Neuronal stem cell (in vitro differentiated cells): Measurements from ENCODE around the gene CDC26. TPM values are rescaled to one million over a fixed set of nuclear protein-coding genes. Genes with fewer than 3 reads are reported as not detected.

Experiments
- DNase-seq: peaks from one replicate; pipeline ENCODE4 v3.0.0-alpha.2; 2013; ENCODE audit warnings: low spot score
- H2AFZ ChIP-seq: one replicate; pipeline ENCODE4 v1.6.1; 2013; ENCODE audit warnings: mild to moderate bottlenecking, low read length, inconsistent platforms
- H2AK5ac ChIP-seq: 2 replicates; pipeline ENCODE4 v1.6.1; 2013; ENCODE audit warnings: low read depth, mild to moderate bottlenecking, inconsistent platforms, low read length, moderate library complexity, mixed read lengths
- H2BK120ac ChIP-seq: 2 replicates; pipeline ENCODE4 v1.6.1; 2013; ENCODE audit warnings: low read depth, mild to moderate bottlenecking, inconsistent platforms, low read length, moderate library complexity, mixed read lengths
- H2BK12ac ChIP-seq: one replicate; pipeline ENCODE4 v1.6.1; 2013; ENCODE audit warnings: low read length, inconsistent platforms
- H2BK15ac ChIP-seq: 2 replicates; pipeline ENCODE4 v1.6.1; 2013; ENCODE audit warnings: mild to moderate bottlenecking, low read length, inconsistent platforms, mixed read lengths
- H2BK5ac ChIP-seq: one replicate; pipeline ENCODE4 v1.6.1; 2013; ENCODE audit warnings: inconsistent platforms, mild to moderate bottlenecking, low read length, moderate library complexity
- H3K14ac ChIP-seq: one replicate; pipeline ENCODE4 v1.6.1; 2013; ENCODE audit warnings: low read length, inconsistent platforms
- H3K18ac ChIP-seq: 2 replicates; pipeline ENCODE4 v1.6.1; 2013; ENCODE audit warnings: low read length, inconsistent platforms
- H3K23ac ChIP-seq: 2 replicates; pipeline ENCODE4 v1.6.1; 2013; ENCODE audit warnings: low read depth, mild to moderate bottlenecking, mixed read lengths, low read length, inconsistent platforms; ENCODE audit not compliant: poor library complexity
- H3K27ac ChIP-seq: replicated peaks from 3 replicates; pipeline ENCODE4 v1.5.1; 2013; ENCODE audit warnings: low read length, inconsistent platforms
- H3K27me3 ChIP-seq, 3 experiments: 2 replicates each; pipeline ENCODE4 v1.6.1; 2013; ENCODE audit warnings: low read length in 3 of 3, mild to moderate bottlenecking in 2 of 3, inconsistent platforms in 1 of 3, low read depth in 1 of 3, mixed read lengths in 1 of 3, moderate library complexity in 1 of 3; ENCODE audit not compliant: control insufficient read depth in 3 of 3, insufficient read depth in 3 of 3
- H3K36me3 ChIP-seq, 2 donors: replicated peaks in 1 of 2; 2 replicates each; pipeline ENCODE4 v1.6.1; 2013; ENCODE audit warnings: low read length in 2 of 2; ENCODE audit not compliant: control insufficient read depth in 2 of 2, insufficient read depth in 2 of 2
- H3K4ac ChIP-seq: 2 replicates; pipeline ENCODE4 v1.6.1; 2013; ENCODE audit warnings: inconsistent platforms, mild to moderate bottlenecking, low read length, moderate library complexity
- H3K4me1 ChIP-seq, 2 donors: 1 replicate in 1 of 2; 2 replicates in 1 of 2; pipeline ENCODE4 v1.6.1; 2013; ENCODE audit warnings: low read length in 2 of 2, low read depth in 1 of 2; ENCODE audit not compliant: control insufficient read depth in 2 of 2, insufficient read depth in 1 of 2
- H3K4me2 ChIP-seq: one replicate; pipeline ENCODE4 v1.6.1; 2013; ENCODE audit warnings: mild to moderate bottlenecking, low read length, inconsistent platforms; ENCODE audit not compliant: insufficient read depth, poor library complexity, severe bottlenecking
- H3K4me3 ChIP-seq, 2 donors: 2 replicates each; pipeline ENCODE4 v1.5.1; 2013; ENCODE audit warnings: low read length in 2 of 2, mild to moderate bottlenecking in 2 of 2, inconsistent platforms in 1 of 2, moderate library complexity in 1 of 2
- H3K79me1 ChIP-seq: one replicate; pipeline ENCODE4 v1.6.1; 2013; ENCODE audit warnings: low read depth, mild to moderate bottlenecking, inconsistent platforms, low read length, moderate library complexity
- H3K9ac ChIP-seq: one replicate; pipeline ENCODE4 v1.6.1; 2013; ENCODE audit warnings: mild to moderate bottlenecking, low read depth, low read length, inconsistent platforms; ENCODE audit not compliant: poor library complexity
- H3K9me3 ChIP-seq, 2 donors: replicated peaks in 1 of 2; 2 replicates each; pipeline versions ENCODE3 to v1.6.1; 2013; ENCODE audit warnings: low read length in 2 of 2, mild to moderate bottlenecking in 2 of 2, inconsistent platforms in 1 of 2, low read depth in 1 of 2, mixed read lengths in 1 of 2, moderate library complexity in 1 of 2; ENCODE audit not compliant: control insufficient read depth in 2 of 2, insufficient read depth in 1 of 2
- H4K8ac ChIP-seq: one replicate; pipeline ENCODE4 v1.6.1; 2013; ENCODE audit warnings: low read depth, mild to moderate bottlenecking, inconsistent platforms, low read length, moderate library complexity
- H4K91ac ChIP-seq: one replicate; pipeline ENCODE4 v1.6.1; 2013; ENCODE audit warnings: low read length, low read depth, mild to moderate bottlenecking, inconsistent platforms; ENCODE audit not compliant: poor library complexity
- WGBS, 2 donors: extraction: QIAGEN DNeasy Blood & Tissue Kit; methylation state at CpG; one replicate each; pipeline ENCODE4 v1.1.7; 2013; ENCODE audit warnings: missing lambda C conversion rate in 2 of 2, mixed read lengths in 1 of 2; ENCODE audit not compliant: insufficient read length in 2 of 2, insufficient replicate concordance in 1 of 2; ENCODE audit errors: extremely low coverage in 2 of 2; 5-methylcytosine and 5-hydroxymethylcytosine counted together
- polyA plus RNA-seq, 2 experiments: library from polyadenylated mRNA; stranded (reverse); fragments of 200-250 nt; gene quantifications; one replicate each; pipeline ENCODE4 v1.2.3, GENCODE V29; 2013

Gene CDC26
- 52.3 TPM for polyA plus RNA-seq (2013, experiment 1 of 2)
- polyA plus RNA-seq (2013, experiment 2 of 2): 50.0 TPM

GRCh38 chr9:113275157-113276131 is at the start of gene CDC26, which contains the start of gene PRPF4:
Gene CDC26 (minus strand): TSS chr9:113275572. CDS start chr9:113272507, 3,065 bp downstream.
Gene PRPF4 (plus strand): TSS chr9:113275658. CDS start chr9:113275744, 86 bp downstream.
- Histone ChIP-seq H3K9me3 (no peaks in the 10 kb centered on the region), H4K91ac (no peak within 1 kb of the TSS), H4K8ac (no peak within 1 kb of the TSS), H3K27ac (peak within 1 kb of the TSS; percentile 70), H2AK5ac (no peak within 1 kb of the TSS), H2AFZ (peak within 1 kb of the TSS; percentile 92), H3K4ac (no peak within 1 kb of the TSS), H3K79me1 (no peaks in the 10 kb centered on the region), H2BK120ac (no peak within 1 kb of the TSS), H2BK15ac (no peak within 1 kb of the TSS), H2BK5ac (peak within 1 kb of the TSS; percentile 26), H3K4me2 (peak within 1 kb of the TSS; percentile 71), H3K4me1 (peaks cover 4% of the 10 kb centered on the region in 2 donors), H3K27me3 (no peaks in the 10 kb centered on the region), H3K9ac (peak within 1 kb of the TSS; percentile 82), H3K36me3 (peaks cover 28 to 69% of the 10 kb centered on the region in 2 donors), H2BK12ac (no peak within 1 kb of the TSS), H3K18ac (peak within 1 kb of the TSS; percentile 96), H3K14ac (peak within 1 kb of the TSS; percentile 60), H3K4me3 (peak within 1 kb of the TSS; percentile 62 to 99), H3K23ac (peak within 1 kb of the TSS; percentile 81)
- WGBS, 2 donors: no CpG with 5 or more reads among the region's 63 CpGs
- DNase-seq: peak; percentile 97

- Histone ChIP-seq H3K4me3 (no peak overlapping the region), H2AK5ac (no peak overlapping the region), H4K8ac (no peak overlapping the region), H3K79me1 (no peaks in the 10 kb centered on the region), H2BK5ac (no peak overlapping the region), H2BK120ac (no peak overlapping the region), H2BK12ac (no peak overlapping the region), H3K23ac (no peak overlapping the region), H3K4ac (no peak overlapping the region), H3K27me3 (no peaks in the 10 kb centered on the region), H3K4me2 (no peak overlapping the region), H3K36me3 (no peaks in the 10 kb centered on the region), H2AFZ (no peak overlapping the region), H2BK15ac (no peak overlapping the region), H3K27ac (no peak overlapping the region), H3K9ac (no peak overlapping the region), H3K4me1 (no peaks in the 10 kb centered on the region), H3K18ac (no peak overlapping the region), H3K14ac (no peak overlapping the region), H4K91ac (no peak overlapping the region), H3K9me3 (no peaks in the 10 kb centered on the region)
- DNase-seq: no peak
- no CpG with 5 or more reads among the region's 6 CpGs for WGBS, 2 donors
Measured at GRCh38 chr9:113322671-113323070, 47.3 kb upstream of the CDC26 start.

- H2BK12ac ChIP-seq: no peak overlapping the region
- WGBS, 2 donors: no CpG with 5 or more reads among the region's 3 CpGs
- peaks cover 2 to 9% of the 10 kb centered on the region in 2 donors for H3K4me1 ChIP-seq
- H2BK120ac ChIP-seq: no peak overlapping the region
- no peak overlapping the region for H3K9ac ChIP-seq
- H3K4ac ChIP-seq: no peak overlapping the region
- no peak overlapping the region for H4K91ac ChIP-seq
- no peak overlapping the region for H3K4me2 ChIP-seq
- no peak overlapping the region for H2AK5ac ChIP-seq
- no peak overlapping the region for H2BK15ac ChIP-seq
- H3K23ac ChIP-seq: no peak overlapping the region
- no peak overlapping the region for H3K18ac ChIP-seq
- H2AFZ ChIP-seq: no peak overlapping the region
- no peak overlapping the region for H3K14ac ChIP-seq
- no peak for DNase-seq
- H3K4me3 ChIP-seq: no peak overlapping the region
- no peak overlapping the region for H2BK5ac ChIP-seq
- H3K27ac ChIP-seq: no peak overlapping the region
- no peaks in the 10 kb centered on the region for H3K27me3 ChIP-seq
- H4K8ac ChIP-seq: no peak overlapping the region
- no peaks in the 10 kb centered on the region for H3K79me1 ChIP-seq
- H3K9me3 ChIP-seq: no peaks in the 10 kb centered on the region
- H3K36me3 ChIP-seq: no peaks in the 10 kb centered on the region
Measured at GRCh38 chr9:113320051-113320450, 44.7 kb upstream of the CDC26 start.

GRCh38 chr9:113319054-113319453 is 43.7 kb upstream of the CDC26 start:
- H2AK5ac ChIP-seq: no peak overlapping the region
- no peak overlapping the region for H3K4me3 ChIP-seq
- H3K4me2 ChIP-seq: no peak overlapping the region
- H3K14ac ChIP-seq: no peak overlapping the region
- H2BK5ac ChIP-seq: no peak overlapping the region
- H3K23ac ChIP-seq: no peak overlapping the region
- H2AFZ ChIP-seq: no peak overlapping the region
- H4K91ac ChIP-seq: no peak overlapping the region
- H3K27me3 ChIP-seq: no peaks in the 10 kb centered on the region
- no peak overlapping the region for H3K27ac ChIP-seq
- H2BK120ac ChIP-seq: no peak overlapping the region
- H3K9me3 ChIP-seq: no peaks in the 10 kb centered on the region
- H3K9ac ChIP-seq: no peak overlapping the region
- H2BK15ac ChIP-seq: no peak overlapping the region
- peaks cover 2 to 9% of the 10 kb centered on the region in 2 donors for H3K4me1 ChIP-seq
- H2BK12ac ChIP-seq: no peak overlapping the region
- WGBS, 2 donors: no CpG with 5 or more reads among the region's 2 CpGs
- H3K36me3 ChIP-seq: no peaks in the 10 kb centered on the region
- no peak overlapping the region for H4K8ac ChIP-seq
- no peak overlapping the region for H3K4ac ChIP-seq
- H3K79me1 ChIP-seq: no peaks in the 10 kb centered on the region
- H3K18ac ChIP-seq: no peak overlapping the region
- no peak for DNase-seq
